Spleen (tissue), 11 donors: ENCODE results near the gene GPX5. TPM values are rescaled to one million over a fixed set of nuclear protein-coding genes. Genes with fewer than 3 reads are reported as not detected.

Experiments used
- DNase-seq: peaks from one replicate; pipeline ENCODE4 v3.0.0-alpha.2; 2020
- H3K27ac ChIP-seq, 8 donors: fragments of 200-600 bp; sonication (generic) in 7 of 8; 1 replicate in 4 of 8; 2 replicates in 4 of 8; pipeline versions ENCODE4 v1.5.0 to v1.8.0; 2016 to 2021; ENCODE audit warnings: inconsistent platforms in 4 of 8, mild to moderate bottlenecking in 4 of 8, moderate library complexity in 1 of 8
- H3K27me3 ChIP-seq, 7 donors: fragments of 200-600 bp; sonication (generic) in 6 of 7; replicated peaks in 1 of 7; 1 replicate in 4 of 7; 2 replicates in 3 of 7; pipeline versions ENCODE4 v1.5.0 to v1.8.0; 2016 to 2021; ENCODE audit warnings: inconsistent platforms in 3 of 7, mild to moderate bottlenecking in 1 of 7
- H3K36me3 ChIP-seq, 6 donors: fragments of 200-600 bp; sonication (generic) in 5 of 6; 1 replicate in 4 of 6; 2 replicates in 2 of 6; pipeline versions ENCODE4 v1.5.0 to v1.8.0; 2016 to 2021; ENCODE audit warnings: inconsistent platforms in 2 of 6
- H3K4me1 ChIP-seq, 6 donors: fragments of 200-600 bp; sonication (generic) in 5 of 6; 1 replicate in 3 of 6; 2 replicates in 3 of 6; pipeline versions ENCODE4 v1.5.0 to v1.8.0; 2016 to 2021; ENCODE audit warnings: inconsistent platforms in 3 of 6
- H3K4me3 ChIP-seq, 8 donors: fragments of 200-600 bp; sonication (generic) in 7 of 8; 1 replicate in 4 of 8; 2 replicates in 4 of 8; pipeline versions ENCODE4 v1.5.0 to v1.8.0; 2016 to 2021; ENCODE audit warnings: inconsistent platforms in 4 of 8, mild to moderate bottlenecking in 4 of 8, moderate library complexity in 2 of 8
- H3K9me3 ChIP-seq, 8 donors: fragments of 200-600 bp; sonication (generic) in 7 of 8; 1 replicate in 4 of 8; 2 replicates in 4 of 8; pipeline versions ENCODE4 v1.5.0 to v1.8.0; 2016 to 2021; ENCODE audit warnings: inconsistent platforms in 4 of 8
- CTCF ChIP-seq, 11 experiments: fragments of 200-600 bp in 7 of 11; fragments of 450-650 bp in 4 of 11; sonication (generic) in 4 of 11; IDR thresholded peaks in 8 of 11; conservative IDR thresholded peaks in 3 of 11; 1 replicate in 7 of 11; 2 replicates in 4 of 11; pipeline versions ENCODE4 v1.4.0 to v1.8.0; 2016 to 2021; ENCODE audit warnings: antibody characterized with exemption in 11 of 11, inconsistent platforms in 4 of 11, mild to moderate bottlenecking in 1 of 11
- POLR2A ChIP-seq, 3 donors: fragments of 450-650 bp; IDR thresholded peaks; one replicate each; pipeline ENCODE4 v1.5.1; 2017; ENCODE audit warnings: antibody characterized with exemption in 3 of 3, mild to moderate bottlenecking in 1 of 3
- POLR2AphosphoS5 ChIP-seq, 3 donors: sonication (generic); formaldehyde crosslinking; IDR thresholded peaks; one replicate each; pipeline ENCODE4 v1.5.1; 2017; ENCODE audit warnings: antibody characterized with exemption in 3 of 3
- WGBS, 5 donors: extraction: QIAGEN DNeasy Blood & Tissue Kit in 3 of 5; methylation state at CpG; one replicate each; pipeline versions ENCODE4 v1.1.5 to v1.1.7; 2013 to 2018; 5-methylcytosine and 5-hydroxymethylcytosine counted together
- intact Hi-C: fragments of 100-400 bp; cut with DNase I; formaldehyde crosslinking; loops from one replicate; pipeline ENCODE4 v1.15.0; 2023; ENCODE audit warnings: low total_unique reads
- polyA plus RNA-seq, 3 donors: library from polyadenylated mRNA; stranded (reverse); fragments of 200-250 nt; gene quantifications; one replicate each; pipeline ENCODE4 v1.2.1, GENCODE V29; 2013
- total RNA-seq, 7 donors: library from RNA; depleted of rRNA in 3 of 7; stranded (reverse); fragments of >200 nt in 3 of 7; fragmentation: NEBNext Ultra II Directional in 4 of 7; extraction: Animal tissue kit (Norgen Biotek cat#: 25700) in 4 of 7; gene quantifications; one replicate each; pipeline versions ENCODE4 v1.1.0 to v1.2.1, GENCODE V29; 2016 to 2021
- donor health status: healthy with polysubstance abuse.
- donor health status: DM: no; HTN: no; CAD: no; lungs with moderate emphysema.
- donor health status: DM: no; HTN: no; CAD: no.
- donor health status: Bipolar disorder and iron deficiency.
- donor health status: healthy.
- donor health status: DM: no; HTN: no; CAD: no.
- donor health status: DM: yes; HTN: yes; CAD: no.

Gene GPX5
- total and polyA plus RNA-seq, 10 donors, result not detected

DNA sequence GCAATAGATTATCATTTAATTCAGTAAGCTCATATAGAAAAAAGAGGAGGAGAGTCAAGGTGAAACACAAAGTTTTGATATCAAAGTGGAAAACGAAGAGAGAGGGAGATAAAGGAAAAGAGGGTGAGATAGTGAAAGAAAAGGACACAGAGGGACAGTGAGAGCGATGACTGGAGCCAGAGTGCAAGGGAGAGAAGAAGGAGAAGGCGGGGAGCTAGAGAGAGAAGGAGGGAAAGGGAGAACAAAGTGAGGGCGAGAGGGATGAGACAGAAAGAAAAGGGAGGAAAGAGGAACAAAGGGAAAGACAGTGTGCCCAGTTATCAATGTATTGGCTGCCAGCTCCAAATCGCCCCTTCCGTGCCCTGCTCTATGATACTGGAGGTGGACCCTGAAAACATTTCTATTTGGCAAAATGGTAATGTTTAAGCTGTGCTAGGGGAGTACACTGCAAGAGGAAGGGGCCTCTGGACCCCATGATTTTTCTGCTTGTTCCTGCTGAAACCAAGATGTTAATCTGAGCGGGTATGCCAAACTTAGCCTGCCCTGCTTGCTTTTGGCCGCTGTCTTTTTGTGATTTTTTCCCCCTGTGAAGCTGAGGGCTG, 27.8 kb downstream of the GPX5 start:
- H3K4me3 ChIP-seq, result no peak overlapping the region
- DNase-seq, result no peak
- TF ChIP-seq POLR2A (IDR thresholded peaks at IDR 0.05), result no peak
- TF ChIP-seq POLR2AphosphoS5 (IDR thresholded peaks at IDR 0.05), result no peak
- TF ChIP-seq CTCF (IDR thresholded peaks at IDR 0.05 in 8 of 11, conservative IDR thresholded peaks at IDR 0.05 in 3 of 11), result no peak
- WGBS, 5 donors, result 37 to 53% (median 46%) methylated on average over 8 of the region's 8 CpGs
- peaks cover 0 to 76% (median 23%) of the 10 kb centered on the region in 7 donors for H3K27me3 ChIP-seq
- H3K36me3 ChIP-seq, result no peaks in the 10 kb centered on the region
- H3K9me3 ChIP-seq, result no peaks in the 10 kb centered on the region
- no peak overlapping the region for H3K27ac ChIP-seq
- H3K4me1 ChIP-seq, result no peaks in the 10 kb centered on the region
- intact Hi-C loops, result no loop called here

DNA sequence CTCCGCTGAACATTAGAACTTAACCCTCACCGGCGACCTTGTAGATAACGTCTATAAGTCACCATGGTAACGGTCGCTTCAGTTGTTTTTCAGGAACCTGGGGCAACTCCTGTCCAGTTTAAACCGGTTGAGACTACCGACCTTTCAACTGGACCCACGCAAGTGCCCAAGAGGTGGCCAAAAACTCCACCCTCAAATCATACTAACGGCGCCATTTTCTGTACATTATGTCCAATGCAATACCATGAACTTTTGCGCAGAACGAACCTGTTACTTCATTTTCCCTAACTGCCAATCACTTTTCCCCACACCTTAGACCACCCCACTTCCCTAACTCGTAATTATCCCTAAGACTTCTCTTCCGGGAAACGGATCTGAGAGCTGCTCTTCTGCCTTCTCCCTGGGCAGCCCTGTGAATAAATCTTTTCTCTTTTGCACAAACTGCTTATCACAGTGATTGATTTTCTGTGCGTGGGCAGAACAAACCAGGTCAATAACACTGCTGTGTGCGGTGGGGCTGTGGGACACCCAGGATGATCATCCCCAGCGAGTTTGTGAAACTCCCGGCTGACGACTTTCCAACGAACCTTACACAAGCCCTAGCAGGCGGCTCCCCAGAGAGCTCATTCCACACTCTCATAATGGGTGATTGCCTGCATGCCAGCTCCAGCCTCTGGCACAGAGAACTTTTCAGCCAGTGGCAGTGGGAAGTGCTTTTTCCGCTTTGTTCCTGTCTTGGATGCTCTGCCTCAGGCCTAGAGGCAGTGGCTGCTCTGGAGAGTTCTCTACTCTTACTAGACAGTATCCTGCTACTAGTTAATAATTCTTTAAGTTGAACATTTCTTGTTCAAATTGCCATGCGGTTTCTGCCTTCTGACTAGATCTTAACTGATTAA, 28.6 kb downstream of the GPX5 start:
- WGBS, 5 donors, result 31 to 33% (median 32%) methylated on average over 25 of the region's 25 CpGs
- no peaks in the 10 kb centered on the region for H3K4me1 ChIP-seq
- no peak for DNase-seq
- H3K9me3 ChIP-seq, result no peaks in the 10 kb centered on the region
- peaks cover 0 to 77% (median 23%) of the 10 kb centered on the region in 7 donors for H3K27me3 ChIP-seq
- TF ChIP-seq POLR2AphosphoS5 (IDR thresholded peaks at IDR 0.05), result no peak
- no peak for TF ChIP-seq POLR2A (IDR thresholded peaks at IDR 0.05)
- no peak for TF ChIP-seq CTCF (IDR thresholded peaks at IDR 0.05 in 8 of 11, conservative IDR thresholded peaks at IDR 0.05 in 3 of 11)
- no peaks in the 10 kb centered on the region for H3K36me3 ChIP-seq
- H3K4me3 ChIP-seq, result no peak overlapping the region
- H3K27ac ChIP-seq, result no peak overlapping the region
- intact Hi-C loops, result no loop called here

- whole genome bisulfite sequencing, 5 donors, result 44 to 70% (median 62%) methylated on average over 2 of the region's 2 CpGs
- intact Hi-C loops, result no loop called here
- H3K4me3 ChIP-seq, result no peak overlapping the region
Observed at GRCh38 chr6:28555136-28555535, 29.5 kb downstream of the GPX5 start.

More at GRCh38 chr6:28555136-28555535, 29.5 kb downstream of the GPX5 start:
- TF ChIP-seq POLR2AphosphoS5 (IDR thresholded peaks at IDR 0.05) (no peak), CTCF (IDR thresholded peaks at IDR 0.05 in 8 of 11, conservative IDR thresholded peaks at IDR 0.05 in 3 of 11) (no peak), POLR2A (IDR thresholded peaks at IDR 0.05) (no peak)
- Histone ChIP-seq H3K36me3 (no peaks in the 10 kb centered on the region), H3K9me3 (no peaks in the 10 kb centered on the region), H3K27me3 (peaks cover 0 to 75% (median 19%) of the 10 kb centered on the region in 7 donors), H3K4me1 (no peaks in the 10 kb centered on the region), H3K27ac (no peak overlapping the region)
- DNase-seq, result no peak
